Caki2 (cell line): Measurements from ENCODE around the gene AXIN1. TPM values are rescaled to one million over a fixed set of nuclear protein-coding genes. Genes with fewer than 3 reads are reported as not detected.

Source experiments
- DNase-seq: peaks from one replicate; pipeline ENCODE4 v3.0.0-alpha.2; 2015; ENCODE audit warnings: low read depth
- in situ Hi-C: cut with HindIII; loops from 2 replicates; pipeline ENCODE4 v1.10.0; 2016; ENCODE audit warnings: low sequenced_read_pairs, low pct_unique_long_range_greater_than_20kb, mixed read lengths
- total RNA-seq: library from RNA; depleted of rRNA; stranded (reverse); fragments of >200 nt; shearing (Covaris generic); gene quantifications from 2 replicates; pipeline ENCODE4 v1.2.3, GENCODE V29; 2014; ENCODE audit warnings: low replicate concordance

The AXIN1 gene
- total RNA-seq, 1 experiment from 2014 or later = 84.5 TPM

- in situ Hi-C loops = no loop called here
Measured at GRCh38 chr16:293043-293775, 59.3 kb downstream of the AXIN1 start.

GRCh38 chr16:291539-291938 lies 61.0 kb downstream of the AXIN1 start:
- DNase-seq = no peak
- in situ Hi-C loops = no loop called here

More at GRCh38 chr16:293043-293775, 59.3 kb downstream of the AXIN1 start:
- no peak for DNase-seq

GRCh38 chr16:290681-291405 lies 61.7 kb downstream of the AXIN1 start:
- in situ Hi-C loops = no loop called here

GRCh38 chr16:290015-290680 lies 62.4 kb downstream of the AXIN1 start:
- DNase-seq = no peak
- in situ Hi-C loops = no loop called here

More at GRCh38 chr16:290681-291405, 61.7 kb downstream of the AXIN1 start:
- DNase-seq = no peak

GRCh38 chr16:289395-289997 lies 63.0 kb downstream of the AXIN1 start:
- in situ Hi-C loops = no loop called here
- DNase-seq = no peak

- DNase-seq = no peak
- in situ Hi-C loops = no loop called here
Measured at GRCh38 chr16:287981-288920, 64.3 kb downstream of the AXIN1 start.

GRCh38 chr16:287298-287811 lies 65.2 kb downstream of the AXIN1 start:
- no peak for DNase-seq
- in situ Hi-C loops = no loop called here

GRCh38 chr16:286491-287297 lies 65.8 kb downstream of the AXIN1 start:
- DNase-seq = no peak
- in situ Hi-C loops = no loop called here

GRCh38 chr16:285146-286055 lies 67.1 kb downstream of the AXIN1 start:
- peak; percentile 57 for DNase-seq
- in situ Hi-C loops = no loop called here

GRCh38 chr16:284204-285120 lies 68.1 kb downstream of the AXIN1 start:
- no peak for DNase-seq
- in situ Hi-C loops = no loop called here

- in situ Hi-C loops = no loop called here
- no peak for DNase-seq
Measured at GRCh38 chr16:283033-283805, 69.3 kb downstream of the AXIN1 start, which contains the start of gene PDIA2. PDIA2 (plus strand) TSS chr16:283164; CDS start chr16:283170, 6 bp downstream.

- DNase-seq = no peak
- in situ Hi-C loops = no loop called here
Measured at GRCh38 chr16:282491-282890, 70.0 kb downstream of the AXIN1 start.

- no peak for DNase-seq
- in situ Hi-C loops = no loop called here
Measured at GRCh38 chr16:281660-282255, 70.8 kb downstream of the AXIN1 start.
